RWPE1 (cell line): Measurements from ENCODE around the gene GNS.

Source experiments
- CTCF ChIA-PET: fragments of 350-600 bp; sonication (Branson Sonifier 250); formaldehyde crosslinking; extraction: SDS; loops from one replicate; lab custom pipeline; 2021; lab: Yijun Ruan, JAX
- POLR2A ChIA-PET: fragments of 400-600 bp; formaldehyde crosslinking; extraction: SDS; loops from one replicate; lab custom pipeline; 2020; ENCODE audit warnings: antibody characterized with exemption; ENCODE audit not compliant: low non-redundant PET; lab: Yijun Ruan, JAX
- DNase-seq: peaks from one replicate; pipeline ENCODE4 v3.0.0; 2012; ENCODE audit warnings: low spot score
- H3K27ac ChIP-seq: fragments of 450-650 bp; 2 replicates; pipeline ENCODE4 v1.5.1; 2017
- CTCF ChIP-seq: fragments of 450-650 bp; conservative IDR thresholded peaks from 2 replicates; pipeline ENCODE4 v1.5.1; 2017; ENCODE audit warnings: low read depth, mild to moderate bottlenecking

The GNS gene

DNA sequence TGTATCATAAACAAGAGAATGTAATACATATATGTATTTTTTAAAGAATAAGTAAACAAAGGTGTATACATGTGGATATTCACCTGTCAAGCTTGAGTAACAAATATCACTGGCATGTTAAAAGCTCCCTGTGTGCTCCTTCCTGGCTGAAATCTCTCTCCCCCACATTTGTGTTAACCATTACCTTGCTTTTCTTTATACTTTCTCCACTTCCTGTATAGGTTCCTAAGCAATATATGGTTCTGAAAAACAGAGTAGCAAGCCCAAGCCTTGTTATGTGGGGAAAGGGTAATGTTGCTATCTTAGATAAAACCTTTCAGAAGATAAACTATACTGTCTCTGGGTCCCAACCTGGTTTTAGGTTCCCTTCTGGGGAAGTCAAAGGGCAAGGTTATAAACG is 32.9 kb upstream of the GNS start:
- CTCF ChIA-PET: interaction anchor here (0.7 kb wide), 1 partner anchor 184 kb away, joined by 5 read pairs; no protein-coding TSS in a partner anchor

GRCh38 chr12:64791036-64791435 is 31.8 kb upstream of the GNS start:
- POLR2A ChIA-PET: no interaction called here
- DNase-seq: no peak
- no peak for TF ChIP-seq CTCF
- no peak overlapping the region for H3K27ac ChIP-seq
- CTCF ChIA-PET: no interaction called here

More for the DNA sequence above, 32.9 kb upstream of the GNS start:
- POLR2A ChIA-PET: no interaction called here
- no peak for TF ChIP-seq CTCF
- no peak overlapping the region for H3K27ac ChIP-seq
- no peak for DNase-seq

- no peak for TF ChIP-seq CTCF
- ChIA-PET CTCF (no interaction called here), POLR2A (no interaction called here)
- H3K27ac ChIP-seq: no peak overlapping the region
- DNase-seq: no peak
Measured at GRCh38 chr12:64790166-64790565, 31.0 kb upstream of the GNS start.

DNA sequence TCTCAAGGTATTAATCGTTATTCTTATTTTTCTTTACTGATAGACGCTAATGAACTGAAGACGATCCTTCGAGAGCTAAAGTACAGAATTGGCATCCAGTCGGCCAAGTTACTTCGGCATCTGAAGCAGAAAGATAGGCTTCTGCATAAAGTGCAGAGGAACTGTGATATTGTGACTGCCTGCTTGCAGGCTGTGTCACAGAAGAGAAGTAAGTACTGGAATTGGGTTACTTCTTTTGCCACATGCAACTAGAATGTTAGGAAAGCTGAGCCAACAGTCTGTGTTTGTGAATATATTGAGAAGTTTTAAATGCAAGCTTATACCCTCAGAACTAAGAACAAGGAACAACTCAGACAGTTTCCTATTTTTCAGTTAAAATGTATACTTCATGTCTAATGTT is 26.6 kb upstream of the GNS start:
- ChIA-PET CTCF (interaction anchor here (2.3 kb wide), 1 partner anchor 10 kb away, joined by 8 read pairs; no protein-coding TSS in a partner anchor), POLR2A (no interaction called here)

DNA sequence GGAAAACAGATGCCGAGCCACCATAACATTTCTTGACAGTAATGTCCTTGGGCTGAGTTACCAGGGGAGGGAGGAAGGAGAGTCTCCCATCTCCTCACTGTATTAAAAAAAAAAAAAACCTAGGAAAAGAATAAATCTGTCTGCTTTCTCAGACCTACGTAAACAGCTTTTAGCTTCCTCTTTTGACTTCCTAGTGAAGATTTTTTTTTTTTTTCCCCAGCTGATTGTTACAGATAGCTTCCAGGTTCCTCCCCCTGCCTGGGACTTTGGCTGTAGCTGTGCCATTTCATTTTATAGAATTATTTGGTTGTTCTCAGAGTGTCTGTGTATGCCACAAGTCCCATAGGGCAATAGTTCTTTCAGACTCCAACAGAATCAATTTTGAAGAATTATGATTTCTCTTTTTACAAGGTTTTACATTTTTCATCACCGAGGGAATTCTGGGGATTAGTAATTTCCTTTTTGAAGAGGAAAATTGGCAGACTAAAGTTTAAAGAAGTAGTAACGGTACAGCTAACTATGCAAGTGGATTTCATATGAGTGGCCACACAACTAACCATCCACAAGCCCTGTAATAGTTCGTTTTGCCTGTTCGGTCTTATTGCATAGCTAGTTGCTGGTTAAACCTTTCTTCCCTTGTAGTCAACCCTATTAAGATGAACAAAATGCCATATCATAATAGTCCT is 23.1 kb upstream of the GNS start:
- ChIA-PET POLR2A (interaction anchor here (0.5 kb wide), 1 partner anchor 34 kb away, joined by 3 read pairs; no protein-coding TSS in a partner anchor), CTCF (interaction anchor here (0.5 to 1.3 kb wide), 6 partner anchors 85 to 1363 kb away, joined by 3 to 7 read pairs (median 3); no protein-coding TSS in a partner anchor)
- H3K27ac ChIP-seq: no peak overlapping the region
- no peak for DNase-seq
- no peak for TF ChIP-seq CTCF

More for the DNA sequence above, 26.6 kb upstream of the GNS start:
- no peak overlapping the region for H3K27ac ChIP-seq
- no peak for DNase-seq
- TF ChIP-seq CTCF: no peak

DNA sequence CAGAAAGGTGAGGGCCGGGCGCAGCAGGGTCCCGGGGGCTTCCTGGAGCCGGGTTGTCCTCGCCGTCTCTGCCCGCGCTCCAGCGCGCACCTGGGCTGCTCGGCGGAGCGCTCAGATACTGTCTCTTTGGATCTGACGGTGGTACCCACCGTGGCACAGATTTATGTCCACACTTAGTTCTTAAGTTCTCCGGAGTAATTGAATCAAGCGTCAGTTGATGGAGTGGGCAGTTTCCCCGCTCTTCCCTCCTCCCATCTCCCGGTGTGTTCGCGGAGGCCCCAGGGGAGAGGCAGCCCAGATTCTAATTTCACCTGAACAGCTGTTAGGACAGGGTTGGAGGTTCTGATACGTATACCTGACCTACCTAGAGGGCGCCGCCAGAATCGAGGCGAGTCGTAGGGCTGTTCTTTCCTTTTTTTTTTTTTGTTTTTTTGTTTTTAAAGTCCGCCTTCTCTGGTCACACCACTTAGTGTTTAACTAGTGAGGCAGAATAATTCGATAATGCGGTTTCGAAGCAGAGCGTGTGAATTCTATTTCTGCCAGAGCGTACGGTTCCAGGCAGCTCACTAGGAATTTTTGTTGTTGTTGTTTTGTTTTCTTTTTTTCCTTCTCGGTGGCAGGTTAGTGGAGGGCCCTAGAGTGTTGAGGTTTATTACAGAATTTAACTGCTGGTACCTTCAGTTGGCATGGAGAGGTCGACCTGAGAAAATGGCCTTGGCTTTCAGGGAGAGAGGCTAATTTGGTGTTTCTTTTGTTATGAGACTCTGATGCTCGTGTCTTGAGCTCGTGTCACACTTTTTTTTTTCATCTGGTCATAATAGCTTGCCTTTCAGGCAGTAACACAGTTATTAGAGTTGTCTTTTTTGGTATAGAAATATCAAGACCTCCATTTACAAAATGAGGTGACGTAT is 22.3 kb upstream of the GNS start:
- ChIA-PET POLR2A (no interaction called here), CTCF (interaction anchor here (0.5 to 2.4 kb wide), 6 partner anchors 14 to 530 kb away, joined by 3 to 13 read pairs (median 4); no protein-coding TSS in a partner anchor)
- no peak overlapping the region for H3K27ac ChIP-seq
- DNase-seq: peak; percentile 48
- TF ChIP-seq CTCF: no peak
